ENCODE results near the gene CD2BP2. TPM values are rescaled to one million over a fixed set of nuclear protein-coding genes. Genes with fewer than 3 reads are reported as not detected.

The CD2BP2 gene
- total and polyA plus RNA-seq, 2 donors (not counting 1 experiment from before 2014, with no cell fraction given), result 26.1 to 80.1 TPM

- H4K20me1 ChIP-seq (ENCODE audit: control insufficient read depth, insufficient read depth, low read length, poor library complexity, severe bottlenecking), result peaks cover 12% of the 10 kb centered on the region
- Mint-ChIP-seq H3K4me3 (peak overlapping the region; percentile 92), H3K27me3 (no peaks in the 10 kb centered on the region), H3K27ac (peak overlapping the region; percentile 95), H3K9me3 (ENCODE audit: insufficient read depth) (no peaks in the 10 kb centered on the region), H3K4me1 (peaks cover 30% of the 10 kb centered on the region)
- H3K36me3 ChIP-seq (replicated peaks in 1 of 2; ENCODE audit: control extremely low read depth in 1 of 2, control insufficient read depth in 1 of 2, extremely low read depth in 1 of 2, insufficient read depth in 2 of 2, low read length in 1 of 2), result peaks cover 0 to 45% of the 10 kb centered on the region in 2 experiments
- H3K9ac ChIP-seq (ENCODE audit: low read length), result no peak overlapping the region
- TF ChIP-seq CTCF (IDR thresholded peaks at IDR 0.05) (no peak), EZH2 (IDR thresholded peaks at IDR 0.05; ENCODE audit: borderline replicate concordance, insufficient read depth, low read depth, low read length, poor library complexity, severe bottlenecking) (no peak)
- intact Hi-C loops (cut with micrococcal nuclease), result no loop called here
- CTCF ChIA-PET, result interaction anchor here (1.1 to 1.6 kb wide), 3 partner anchors 12 to 53 kb away, joined by 3 to 4 read pairs (median 4); partner anchors contain the start of gene TBC1D10B
- WGBS (ENCODE audit: insufficient coverage), result 87% methylated on average over 11 of the region's 12 CpGs
- peaks cover 15 to 26% of the 10 kb centered on the region in 2 donors for H3K4me1 ChIP-seq (ENCODE audit: control insufficient read depth in 2 of 2, insufficient read depth in 2 of 2, low read length in 2 of 2)
- H3K79me2 ChIP-seq (ENCODE audit: control insufficient read depth, insufficient read depth, low read length), result peaks cover 44% of the 10 kb centered on the region
- DNase-seq, result peak; percentile 22
- no peak overlapping the region for H2AFZ ChIP-seq (ENCODE audit: insufficient read depth, low read depth, low read length, poor library complexity, severe bottlenecking)
- H3K9me3 ChIP-seq (ENCODE audit: control extremely low read depth in 1 of 3, control insufficient read depth in 2 of 3, insufficient read depth in 1 of 3, low read length in 2 of 3), result no peaks in the 10 kb centered on the region
- peak overlapping the region; percentile 84 to 94 for H3K27ac ChIP-seq (ENCODE audit: low read length in 2 of 2)
- POLR2A ChIA-PET, result interaction anchor here (0.6 to 2.8 kb wide), 3 partner anchors 12 to 33 kb away, joined by 4 to 7 read pairs (median 6); partner anchors contain the start of gene TBC1D10B
- no peak for ATAC-seq (ENCODE audit: low read depth)
- H3K4me3 ChIP-seq (ENCODE audit: control extremely low read depth in 1 of 5, extremely low read depth in 1 of 5, insufficient read depth in 1 of 5, low read depth in 2 of 5, low read length in 4 of 5), result no peak overlapping the region
- H3K4me2 ChIP-seq (replicated peaks; ENCODE audit: low read depth, low read length, poor library complexity, severe bottlenecking), result peak overlapping the region; percentile 93
- H3K27me3 ChIP-seq (replicated peaks in 1 of 4; ENCODE audit: control extremely low read depth in 1 of 4, control insufficient read depth in 3 of 4, insufficient read depth in 4 of 4, low read length in 3 of 4), result no peaks in the 10 kb centered on the region
Observed at GRCh38 chr16:30356401-30357084, 1.4 kb upstream of the CD2BP2 start.

- 56% methylated on average over 7 of the region's 7 CpGs for WGBS (ENCODE audit: insufficient coverage)
- peaks cover 15 to 28% of the 10 kb centered on the region in 2 donors for H3K4me1 ChIP-seq (ENCODE audit: control insufficient read depth in 2 of 2, insufficient read depth in 2 of 2, low read length in 2 of 2)
- H3K9ac ChIP-seq (ENCODE audit: low read length), result peak overlapping the region; percentile 92
- TF ChIP-seq EZH2 (IDR thresholded peaks at IDR 0.05; ENCODE audit: borderline replicate concordance, insufficient read depth, low read depth, low read length, poor library complexity, severe bottlenecking) (no peak), CTCF (IDR thresholded peaks at IDR 0.05) (no peak)
- no peaks in the 10 kb centered on the region for H3K27me3 ChIP-seq (replicated peaks in 1 of 4; ENCODE audit: control extremely low read depth in 1 of 4, control insufficient read depth in 3 of 4, insufficient read depth in 4 of 4, low read length in 3 of 4)
- peaks cover 12% of the 10 kb centered on the region for H4K20me1 ChIP-seq (ENCODE audit: control insufficient read depth, insufficient read depth, low read length, poor library complexity, severe bottlenecking)
- peak overlapping the region; percentile 84 to 94 for H3K27ac ChIP-seq (ENCODE audit: low read length in 2 of 2)
- peak overlapping the region; percentile 95 for H3K27ac Mint-ChIP-seq
- peak overlapping the region; percentile 82 to 99 (median 92) for H3K4me3 ChIP-seq (ENCODE audit: control extremely low read depth in 1 of 5, extremely low read depth in 1 of 5, insufficient read depth in 1 of 5, low read depth in 2 of 5, low read length in 4 of 5)
- peak overlapping the region; percentile 94 for H2AFZ ChIP-seq (ENCODE audit: insufficient read depth, low read depth, low read length, poor library complexity, severe bottlenecking)
- no peaks in the 10 kb centered on the region for H3K9me3 ChIP-seq (ENCODE audit: control extremely low read depth in 1 of 3, control insufficient read depth in 2 of 3, insufficient read depth in 1 of 3, low read length in 2 of 3)
- no peak for ATAC-seq (ENCODE audit: low read depth)
- no peak for DNase-seq
- H3K9me3 Mint-ChIP-seq (ENCODE audit: insufficient read depth), result no peaks in the 10 kb centered on the region
- intact Hi-C loops (cut with micrococcal nuclease), result loop anchor here (1.0 kb wide), 4 partner anchors 14 to 39 kb away; partner anchors contain the start of genes TBC1D10B and ZNF48
- H3K4me1 Mint-ChIP-seq, result peaks cover 36% of the 10 kb centered on the region
- peaks cover 44% of the 10 kb centered on the region for H3K79me2 ChIP-seq (ENCODE audit: control insufficient read depth, insufficient read depth, low read length)
- CTCF ChIA-PET, result interaction anchor here (1.1 to 1.6 kb wide), 3 partner anchors 13 to 53 kb away, joined by 3 to 4 read pairs (median 4); partner anchors contain the start of gene TBC1D10B
- H3K4me2 ChIP-seq (replicated peaks; ENCODE audit: low read depth, low read length, poor library complexity, severe bottlenecking), result peak overlapping the region; percentile 93
- H3K36me3 ChIP-seq (replicated peaks in 1 of 2; ENCODE audit: control extremely low read depth in 1 of 2, control insufficient read depth in 1 of 2, extremely low read depth in 1 of 2, insufficient read depth in 2 of 2, low read length in 1 of 2), result peaks cover 0 to 49% of the 10 kb centered on the region in 2 experiments
- peak overlapping the region; percentile 92 for H3K4me3 Mint-ChIP-seq
- POLR2A ChIA-PET, result interaction anchor here (1.2 to 2.8 kb wide), 4 partner anchors 13 to 62 kb away, joined by 3 to 7 read pairs (median 4); partner anchors contain the start of gene TBC1D10B
- no peaks in the 10 kb centered on the region for H3K27me3 Mint-ChIP-seq
Observed at GRCh38 chr16:30355954-30356308, 823 bp upstream of the CD2BP2 start.

All from B cell (primary cell).